ENCODE measurements around the gene DNAJC13.
A peak's percentile ranks its signal among the peaks of the same experiment; 100 is the strongest.

The DNAJC13 gene

DNA sequence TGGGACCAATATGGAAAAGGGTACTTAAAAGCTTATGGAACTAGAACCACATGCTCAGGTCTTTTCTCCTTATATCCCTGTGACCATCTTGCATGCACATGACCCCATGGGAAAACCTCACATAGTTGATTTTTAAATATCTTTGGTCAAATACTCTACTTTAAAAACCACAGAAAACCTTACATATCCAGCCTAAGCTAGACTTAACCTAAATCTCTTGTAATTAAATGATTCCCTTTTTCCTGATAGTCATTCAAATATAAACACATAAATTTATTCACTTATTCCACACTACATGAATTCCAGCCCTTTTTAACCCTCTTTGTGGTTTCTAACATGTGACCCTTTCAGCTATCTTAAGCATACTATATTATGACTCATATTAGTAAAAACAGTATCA lies 46.8 kb downstream of the DNAJC13 start:
- ATAC-seq = no peak

DNA sequence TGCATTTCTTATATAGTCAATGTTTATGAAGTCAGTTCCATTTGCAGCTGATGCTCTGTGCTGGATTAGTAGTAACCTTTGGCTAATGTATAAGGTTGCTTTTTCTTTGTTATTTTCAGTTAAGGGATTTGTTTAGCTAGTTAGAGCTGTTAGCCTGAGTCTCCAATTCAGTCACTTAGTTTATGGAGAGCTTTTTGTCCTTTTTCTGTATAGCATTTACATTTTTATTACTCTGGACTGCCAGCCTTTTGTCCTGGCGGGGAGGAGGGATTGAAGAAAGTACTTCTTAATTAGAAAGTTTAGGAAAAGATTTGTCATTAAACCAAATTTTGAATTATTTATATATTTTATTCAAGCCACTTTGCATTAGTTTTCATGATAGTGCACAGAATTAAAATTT lies 52.0 kb downstream of the DNAJC13 start:
- ATAC-seq = no peak

DNA sequence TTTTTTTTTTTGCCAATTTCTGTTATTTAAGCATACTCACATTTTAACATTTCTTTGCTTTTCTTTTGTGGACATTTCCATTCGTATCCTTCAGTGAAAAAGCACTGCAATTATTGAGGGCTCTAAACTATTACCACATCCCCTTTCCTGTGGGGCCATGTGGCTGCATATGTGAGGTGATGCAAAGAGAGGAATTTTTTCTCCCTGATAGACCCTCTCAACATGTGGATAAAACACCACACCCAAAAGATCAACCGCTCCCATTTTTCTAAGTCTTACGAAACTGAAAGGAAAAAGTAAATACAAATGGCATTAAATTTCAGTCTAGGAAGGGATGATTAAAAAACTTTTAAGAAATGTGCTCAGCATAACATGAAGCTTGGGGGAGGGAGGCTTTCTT lies 68.8 kb downstream of the DNAJC13 start:
- no peak for ATAC-seq

DNA sequence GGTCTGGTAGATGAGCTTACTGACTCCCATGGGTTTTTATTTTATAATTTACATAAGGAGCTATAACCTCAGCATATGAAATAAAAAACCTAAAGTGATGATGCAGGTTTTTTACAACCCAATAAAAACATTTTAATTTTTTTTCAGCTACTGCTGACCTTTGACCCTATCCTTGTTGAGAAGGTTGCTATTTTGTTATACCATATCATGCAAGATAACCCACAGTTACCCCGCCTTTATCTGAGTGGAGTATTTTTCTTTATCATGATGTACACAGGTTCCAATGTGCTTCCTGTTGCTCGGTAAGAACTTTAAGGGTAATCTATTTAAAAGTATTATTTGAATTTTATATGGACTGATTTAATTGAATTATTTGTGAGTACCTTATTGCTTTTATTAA lies 70.8 kb downstream of the DNAJC13 start:
- ATAC-seq = no peak

DNA sequence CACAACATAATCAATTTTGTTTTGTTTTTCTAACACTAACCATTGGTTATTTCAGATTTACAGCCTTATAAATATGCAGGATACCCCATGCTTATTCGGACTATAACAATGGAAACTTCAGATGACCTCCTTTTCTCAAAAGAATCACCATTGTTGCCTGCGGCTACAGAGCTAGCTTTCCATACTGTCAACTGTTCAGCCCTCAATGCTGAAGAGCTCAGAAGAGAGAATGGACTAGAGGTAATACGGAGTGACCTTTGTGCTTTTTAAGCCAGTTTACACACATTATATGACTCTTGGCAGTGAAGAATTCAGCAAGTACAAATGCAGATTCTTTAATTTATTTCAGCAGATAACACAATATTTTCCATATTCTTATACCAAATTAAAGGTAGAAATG lies 81.8 kb downstream of the DNAJC13 start:
- ATAC-seq = no peak

DNA sequence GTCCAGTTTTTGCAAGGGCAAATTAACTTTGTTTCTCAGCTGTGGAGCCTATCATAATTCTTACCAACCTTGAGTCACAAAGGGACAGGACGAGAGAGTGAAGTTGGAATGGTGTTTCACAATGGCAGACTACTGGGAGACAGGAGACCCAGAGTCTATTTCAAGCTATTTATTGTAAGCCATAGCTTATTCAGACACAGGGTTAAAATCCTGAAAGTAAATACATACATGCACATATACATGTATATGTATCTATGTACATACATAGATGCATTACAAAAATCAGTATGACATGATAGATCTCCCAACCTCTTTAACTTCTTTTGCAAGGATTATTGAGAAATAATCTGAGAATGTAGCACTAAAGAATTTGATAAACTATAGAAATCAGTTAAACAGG lies 86.3 kb downstream of the DNAJC13 start:
- ATAC-seq = no peak

DNA sequence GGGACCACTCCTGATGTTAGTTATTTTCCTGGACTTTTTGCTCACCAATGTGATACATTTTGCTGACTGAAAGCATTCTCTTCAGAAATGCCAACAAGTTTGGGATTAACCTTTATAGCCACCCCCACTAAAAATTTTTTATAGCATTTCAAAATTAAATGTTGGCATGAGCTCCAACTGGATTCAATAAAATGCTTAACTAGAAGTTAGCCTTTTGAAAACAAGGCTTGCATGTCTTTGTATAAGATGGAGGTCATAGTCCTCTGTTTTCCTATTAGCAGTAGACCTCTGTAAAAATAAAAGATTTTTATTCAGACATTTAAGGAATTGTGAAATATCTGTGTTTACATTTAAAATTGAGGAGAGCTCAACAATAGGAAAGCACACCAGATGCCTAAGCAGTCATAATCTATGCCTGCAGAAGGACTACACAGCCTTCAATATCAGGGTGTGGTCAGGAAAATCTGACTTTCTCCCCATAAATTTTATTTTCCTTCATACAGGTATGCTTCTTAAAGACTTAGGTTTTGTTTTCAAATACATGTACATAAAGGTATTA lies 87.2 kb downstream of the DNAJC13 start:
- no peak for ATAC-seq

DNA sequence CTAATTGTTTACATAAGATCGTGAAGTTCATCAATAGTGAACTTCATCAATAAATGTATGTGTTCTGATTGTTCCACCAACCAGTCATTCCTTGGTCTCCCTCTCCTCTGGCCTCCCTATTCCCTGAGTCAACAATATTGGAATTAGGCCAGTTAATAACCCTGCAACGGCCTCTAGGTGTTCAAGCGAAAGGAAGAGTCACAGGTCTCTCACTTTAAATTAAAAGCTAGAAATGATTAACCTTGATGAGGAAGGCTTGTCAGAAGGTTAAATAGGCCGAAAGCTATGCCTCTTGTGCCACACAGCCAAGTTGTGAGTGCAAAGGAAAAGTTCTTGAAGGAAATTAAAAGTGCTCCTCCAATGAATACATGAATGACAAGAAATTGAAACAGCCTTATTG lies 90.4 kb downstream of the DNAJC13 start:
- no peak for ATAC-seq

DNA sequence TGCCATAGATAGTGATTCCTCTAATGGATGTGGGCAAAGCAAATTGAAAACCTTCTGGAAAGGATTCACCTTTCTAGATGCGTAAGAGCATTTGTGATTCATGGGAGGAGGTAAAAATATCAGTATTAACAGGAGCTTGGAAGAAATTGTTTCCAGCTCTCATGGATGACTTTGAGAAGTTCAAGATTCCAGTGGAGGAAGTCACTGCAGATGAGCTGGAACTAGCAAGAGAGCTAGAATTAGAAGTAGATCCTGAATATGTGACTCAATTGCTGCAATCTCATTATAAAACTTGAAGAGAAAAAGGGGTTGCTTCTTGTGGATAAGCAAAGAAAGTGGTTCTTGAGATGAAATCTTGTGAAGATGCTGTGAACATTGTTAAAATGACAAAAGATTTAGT lies 91.8 kb downstream of the DNAJC13 start:
- ATAC-seq = no peak

DNA sequence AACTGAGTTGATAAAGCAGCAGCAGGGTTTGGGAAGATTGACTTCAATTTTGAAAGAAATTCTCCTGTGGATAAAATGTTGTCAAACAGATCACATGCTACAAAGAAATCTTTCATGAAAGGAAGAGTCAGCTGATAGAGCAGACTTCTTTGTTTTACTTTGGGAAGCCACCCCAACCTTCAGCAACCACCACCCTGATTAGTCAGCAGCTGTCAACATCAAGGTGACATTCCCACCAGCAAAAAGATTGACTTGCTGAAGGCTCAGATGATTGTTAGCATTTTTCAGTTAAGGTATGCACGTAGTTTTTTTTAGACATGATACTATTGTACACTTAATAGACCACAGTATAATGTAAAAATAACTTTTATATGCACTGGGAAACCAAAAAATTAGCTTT lies 92.2 kb downstream of the DNAJC13 start:
- ATAC-seq = no peak

DNA sequence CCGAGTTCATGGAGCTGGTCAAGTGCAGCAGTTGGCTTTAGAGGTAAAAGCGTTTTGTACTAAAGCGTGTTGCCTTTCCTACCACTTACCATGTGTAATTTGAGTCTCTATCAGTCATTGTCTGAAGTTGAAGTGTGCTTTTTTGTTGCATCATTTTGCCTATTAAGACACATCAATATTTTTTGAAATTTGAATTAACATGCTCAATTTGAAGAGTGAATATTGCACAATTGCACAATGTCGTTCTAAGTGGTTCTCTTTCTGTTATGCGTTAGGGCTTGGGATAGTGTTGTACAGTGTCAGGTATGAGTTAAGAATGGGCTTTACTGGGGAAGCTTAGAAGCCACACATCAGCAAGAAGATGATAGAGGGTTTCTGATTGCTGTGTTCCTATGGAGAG lies 95.8 kb downstream of the DNAJC13 start:
- no peak for ATAC-seq

DNA sequence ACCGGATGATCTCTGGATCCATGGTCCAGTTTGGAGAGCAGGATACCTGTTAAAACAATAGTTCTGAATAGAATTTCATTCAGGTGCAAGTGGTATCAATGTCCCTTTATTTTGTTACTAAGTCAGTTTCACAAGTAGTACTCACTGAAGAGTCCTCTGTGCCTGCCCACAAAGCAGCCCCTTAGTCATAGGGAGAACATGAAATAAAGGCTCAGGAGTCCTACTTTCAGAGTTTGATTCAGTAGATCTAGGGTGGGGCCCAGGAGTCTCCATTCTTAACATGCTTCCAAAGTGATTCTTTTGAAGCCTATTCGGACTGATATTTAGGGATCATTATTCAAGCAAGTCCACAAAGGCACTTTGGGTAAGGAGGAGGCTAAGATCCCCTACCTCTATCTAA lies 100.0 kb downstream of the DNAJC13 start:
- ATAC-seq = peak in 1 of 2 donors; percentile 43

DNA sequence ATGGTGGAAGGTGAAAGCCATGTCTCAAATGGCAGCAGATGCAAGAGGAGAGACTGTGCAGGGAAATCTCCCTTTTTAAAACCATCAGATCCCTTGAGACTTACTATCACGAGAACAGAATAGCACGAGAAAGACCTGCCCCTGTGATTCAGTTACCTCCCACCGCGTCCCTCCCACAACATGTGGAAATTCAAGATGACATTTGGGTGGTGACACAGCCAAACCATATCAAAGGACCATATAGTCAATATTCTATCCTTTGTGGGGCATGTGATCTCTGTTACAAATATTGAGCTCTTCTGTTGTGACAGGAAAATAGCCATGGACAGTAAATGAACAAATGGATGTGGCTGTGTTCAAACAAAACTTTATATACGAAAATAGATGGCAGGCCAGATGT lies 102.6 kb downstream of the DNAJC13 start:
- ATAC-seq = no peak

DNA sequence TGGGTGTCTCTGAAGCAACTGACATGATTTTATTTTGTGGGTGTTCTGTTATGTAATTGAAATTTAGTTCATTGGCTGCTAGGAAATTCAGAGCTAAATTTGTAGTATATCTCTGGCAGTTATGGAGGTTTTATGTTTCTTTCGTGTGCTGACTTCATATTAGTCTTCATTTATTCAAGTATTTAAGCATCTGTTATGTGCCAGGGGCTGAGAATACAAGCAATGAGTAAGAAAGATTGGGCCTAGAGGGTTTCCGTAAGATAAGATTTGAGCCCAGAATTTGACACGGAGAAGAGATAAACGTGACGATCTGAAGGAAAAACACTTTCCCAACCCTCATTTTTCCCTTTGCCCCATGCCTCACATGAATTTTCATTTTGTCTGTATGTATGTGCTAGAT lies 104.6 kb downstream of the DNAJC13 start:
- no peak for ATAC-seq

DNA sequence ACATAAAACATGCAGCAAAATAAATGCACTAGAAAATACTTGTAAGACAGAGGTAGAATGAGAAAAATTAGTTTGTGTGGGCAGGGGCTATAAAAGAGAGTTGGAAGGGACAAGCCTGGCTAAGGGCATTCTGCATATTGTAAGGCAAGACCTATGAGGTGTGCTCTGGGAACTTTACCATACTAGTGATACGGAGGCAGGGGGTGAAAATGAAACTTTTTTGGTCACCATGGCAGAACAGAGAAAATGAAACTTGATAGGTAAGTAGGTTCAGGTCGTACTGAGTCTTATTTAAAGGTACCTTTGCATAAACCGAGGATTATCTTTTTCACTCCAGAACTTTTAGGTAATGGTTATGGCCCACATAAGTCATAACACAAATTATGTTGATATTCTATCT lies 105.1 kb downstream of the DNAJC13 start:
- ATAC-seq = peak; percentile 65 to 73

DNA sequence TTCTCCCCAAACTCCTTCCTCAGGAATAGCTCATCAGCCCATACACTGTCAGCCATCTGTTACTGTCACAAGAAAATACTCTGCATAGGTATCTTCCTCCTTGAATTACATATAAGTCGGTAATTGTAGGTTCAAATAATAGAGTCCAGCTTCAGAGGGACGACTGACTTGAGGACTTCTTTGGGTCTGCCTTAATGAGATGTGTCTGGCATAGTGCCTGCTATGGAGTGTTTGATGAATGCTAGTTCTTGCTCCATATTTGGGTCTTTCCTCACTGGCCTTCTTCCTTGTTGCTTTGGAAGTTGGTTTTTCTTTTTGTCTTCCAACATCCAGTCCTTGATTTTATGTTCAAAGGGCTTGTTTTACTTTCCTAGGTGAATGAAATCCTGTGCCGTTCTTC lies 113.3 kb downstream of the DNAJC13 start:
- ATAC-seq = no peak

DNA sequence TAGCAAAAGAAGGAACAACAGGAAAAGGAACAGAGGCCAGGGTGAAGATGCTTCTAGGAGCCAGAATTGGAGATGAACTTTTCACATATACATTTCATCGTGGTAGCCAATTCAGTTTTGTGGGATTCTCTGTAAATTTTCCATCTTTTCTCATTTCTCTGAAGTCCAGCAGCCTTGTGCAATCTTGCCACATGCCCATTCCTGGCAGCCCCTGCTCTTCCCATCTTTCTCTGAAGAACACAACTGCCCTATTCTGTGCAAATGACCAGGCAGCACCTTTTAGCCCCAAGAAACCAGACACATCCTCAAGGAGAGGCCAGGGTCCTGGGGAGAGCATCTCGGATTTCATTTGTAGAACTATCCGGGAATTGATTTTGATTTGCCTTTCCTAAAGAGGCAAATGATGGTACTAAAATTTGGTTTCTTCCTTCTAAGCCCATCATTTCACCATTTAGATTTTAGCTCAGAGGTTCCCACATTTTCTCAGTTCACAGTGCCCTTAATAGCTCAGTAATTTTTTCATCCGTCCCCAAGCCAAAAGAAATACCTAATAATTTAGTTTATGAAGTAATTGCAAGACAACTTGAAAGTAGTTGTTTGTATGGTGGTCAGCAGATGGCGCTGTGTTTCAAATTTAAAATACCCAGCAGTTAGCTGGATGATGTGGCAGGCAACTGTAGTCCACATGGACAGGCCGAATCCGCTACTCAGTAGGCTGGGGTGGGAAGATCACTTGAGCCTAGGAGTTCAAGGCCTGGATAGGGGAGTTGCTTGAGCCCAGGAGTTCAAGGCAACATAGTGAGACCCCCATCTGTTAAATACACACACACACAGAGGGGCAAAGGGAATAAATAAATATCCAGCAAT lies 118.5 kb downstream of the DNAJC13 start:
- peak; percentile 41 to 67 for ATAC-seq

DNA sequence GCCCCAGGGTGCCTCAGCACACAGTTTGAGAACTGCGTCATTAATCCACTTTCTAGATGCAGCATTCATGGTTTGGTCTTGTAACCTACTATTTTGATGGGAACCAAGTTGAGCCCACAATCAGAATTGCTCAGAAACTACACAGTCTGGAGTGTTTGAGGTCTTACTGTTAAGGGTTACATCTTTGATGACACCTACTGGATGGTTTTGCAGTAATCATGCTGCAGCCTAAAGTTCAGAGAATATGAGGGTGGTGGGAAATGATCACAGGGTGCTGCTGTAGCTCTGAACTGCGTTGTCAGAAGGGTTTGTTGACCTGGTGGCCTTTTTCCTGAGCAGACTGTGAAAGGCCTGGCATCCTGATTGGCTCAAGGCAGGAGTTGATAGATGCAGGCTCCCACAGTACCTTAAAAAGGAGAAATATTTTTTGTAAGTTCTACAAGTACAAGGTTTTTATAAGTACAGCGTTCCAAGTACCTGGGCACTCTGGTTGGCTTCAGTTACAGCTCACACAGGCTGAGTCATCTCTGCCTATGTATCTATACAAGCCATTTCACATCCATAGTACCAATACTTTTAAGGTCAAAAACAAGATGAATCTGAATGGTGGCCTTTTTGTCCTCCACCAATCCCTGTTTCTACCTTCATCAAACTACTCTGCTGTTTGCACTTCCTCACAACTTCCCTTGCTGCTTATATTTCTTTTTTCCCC lies 119.3 kb downstream of the DNAJC13 start:
- ATAC-seq = no peak

DNA sequence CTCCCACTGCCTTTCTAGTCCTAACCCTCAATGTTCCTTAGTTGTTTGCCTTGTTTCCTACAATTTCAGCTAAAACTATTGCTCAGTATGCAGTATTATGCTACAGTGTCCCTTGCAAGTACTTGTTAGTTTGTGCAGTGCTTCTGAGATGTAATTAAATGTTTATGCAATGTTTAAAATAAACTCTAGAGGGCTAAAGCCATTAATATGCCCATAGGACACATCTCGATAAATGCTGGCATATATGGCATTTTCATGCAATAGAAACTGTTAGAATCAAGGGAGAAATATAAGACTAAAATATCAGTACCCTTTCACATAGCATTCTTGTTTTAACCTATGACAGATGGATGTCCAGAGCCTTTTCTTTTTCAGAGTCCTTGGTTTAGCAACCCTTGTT lies 120.0 kb downstream of the DNAJC13 start:
- ATAC-seq = no peak

DNA sequence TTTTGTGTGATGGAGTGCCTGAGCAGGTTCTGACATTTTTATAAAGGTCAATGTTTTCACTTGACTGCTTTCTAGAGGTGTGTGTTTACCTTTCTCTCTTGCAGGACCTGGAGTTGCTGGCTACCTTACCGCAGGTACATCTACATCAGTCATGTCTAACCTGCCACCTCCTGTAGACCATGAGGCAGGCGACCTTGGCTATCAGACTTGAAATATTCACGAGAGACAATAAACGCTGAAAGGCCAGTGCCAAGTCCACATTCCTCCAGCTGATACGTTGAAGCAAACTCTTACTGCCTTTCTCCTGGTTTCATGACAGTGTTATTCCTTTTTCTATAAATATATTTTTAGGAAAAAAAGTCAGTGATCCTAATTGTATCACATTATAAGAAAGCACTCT lies 120.8 kb downstream of the DNAJC13 start:
- ATAC-seq = no peak

DNA sequence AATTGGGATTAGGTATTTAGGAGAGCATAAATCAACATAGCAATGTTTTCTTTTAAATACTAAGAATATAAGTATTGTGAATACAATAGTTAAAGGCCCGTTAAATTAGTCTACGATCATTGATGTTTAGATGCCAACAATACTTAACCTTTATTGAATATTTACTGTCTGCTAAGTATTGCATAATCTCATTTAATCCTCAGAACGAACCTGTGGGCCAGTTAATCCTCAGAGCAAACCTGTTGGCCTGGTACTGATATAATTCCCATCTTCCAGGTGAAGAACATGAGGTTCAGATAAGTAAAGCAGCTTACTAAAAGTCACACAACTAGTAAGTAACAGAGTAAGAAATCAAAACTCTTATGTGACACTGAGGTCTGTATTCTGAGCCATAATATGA lies 122.4 kb downstream of the DNAJC13 start:
- ATAC-seq = no peak

DNA sequence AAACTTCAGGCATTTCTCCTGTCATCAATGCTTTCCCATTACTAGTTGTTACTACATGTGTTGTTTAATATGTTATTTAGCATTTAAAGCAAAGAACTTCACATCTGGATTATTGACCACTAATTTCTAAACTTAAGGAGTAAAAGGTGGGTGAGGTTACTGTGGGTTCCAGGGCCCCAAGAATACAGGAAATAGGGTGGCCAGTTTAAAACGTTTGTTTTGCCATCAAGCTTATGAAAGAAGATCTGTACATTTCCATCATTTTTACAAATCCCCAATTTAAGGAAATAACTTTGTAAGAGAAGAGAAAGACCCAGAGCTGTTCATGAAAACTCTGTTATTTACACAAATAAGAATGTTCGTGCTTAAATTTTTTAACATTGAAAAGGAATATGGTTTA lies 125.3 kb downstream of the DNAJC13 start:
- no peak for ATAC-seq

DNA sequence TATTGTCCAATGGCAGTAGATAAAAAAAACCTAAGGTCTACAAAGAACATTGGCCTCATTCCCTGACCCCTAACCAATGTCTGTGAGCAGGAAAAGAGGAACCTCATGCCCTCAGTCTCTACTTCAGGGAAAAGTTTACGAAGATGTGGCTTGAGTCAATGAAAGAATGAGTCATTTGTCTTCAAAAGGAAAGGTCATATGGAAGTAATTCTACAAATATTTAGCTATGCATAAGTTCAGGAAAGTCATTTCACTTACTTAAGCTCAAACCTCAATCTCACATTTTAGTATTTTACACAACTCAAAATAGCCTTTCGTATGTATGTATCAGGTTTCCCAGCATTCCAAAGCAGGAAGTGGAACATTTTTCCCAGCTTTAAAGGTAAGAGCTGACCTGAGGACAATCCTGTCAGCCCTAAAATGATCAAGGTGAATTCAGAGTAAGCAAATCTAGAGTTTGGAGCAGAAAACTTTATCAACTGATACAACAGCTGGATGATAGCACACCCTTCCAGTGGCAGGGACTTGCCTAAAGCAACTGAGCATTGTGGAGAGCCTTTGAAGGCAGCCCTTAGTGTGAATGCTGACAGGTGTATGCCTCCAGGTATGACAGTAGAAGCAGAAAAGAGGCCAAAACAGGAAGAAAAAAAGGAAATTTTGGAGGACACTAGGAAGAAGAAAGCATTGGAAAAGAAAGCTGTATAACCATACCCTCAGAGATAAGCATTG lies 125.9 kb downstream of the DNAJC13 start:
- peak; percentile 31 to 44 for ATAC-seq
